ENCODE measurements around the gene AP2A1.

DNA sequence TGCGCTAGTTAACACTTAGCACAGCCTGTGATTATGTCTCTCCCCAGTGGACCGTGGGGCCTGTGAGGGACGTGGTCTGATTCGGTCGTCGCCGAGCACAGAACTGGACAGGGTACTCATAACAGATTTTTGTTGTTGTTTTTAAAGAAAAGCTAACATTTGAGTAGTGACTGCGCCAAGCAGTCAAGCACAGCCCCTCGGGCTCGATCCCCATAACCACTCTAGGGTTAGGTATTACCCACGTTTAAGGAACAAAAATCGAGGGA is 83.4 kb downstream of the AP2A1 start:
- TF ChIP-seq, protein P1, sequence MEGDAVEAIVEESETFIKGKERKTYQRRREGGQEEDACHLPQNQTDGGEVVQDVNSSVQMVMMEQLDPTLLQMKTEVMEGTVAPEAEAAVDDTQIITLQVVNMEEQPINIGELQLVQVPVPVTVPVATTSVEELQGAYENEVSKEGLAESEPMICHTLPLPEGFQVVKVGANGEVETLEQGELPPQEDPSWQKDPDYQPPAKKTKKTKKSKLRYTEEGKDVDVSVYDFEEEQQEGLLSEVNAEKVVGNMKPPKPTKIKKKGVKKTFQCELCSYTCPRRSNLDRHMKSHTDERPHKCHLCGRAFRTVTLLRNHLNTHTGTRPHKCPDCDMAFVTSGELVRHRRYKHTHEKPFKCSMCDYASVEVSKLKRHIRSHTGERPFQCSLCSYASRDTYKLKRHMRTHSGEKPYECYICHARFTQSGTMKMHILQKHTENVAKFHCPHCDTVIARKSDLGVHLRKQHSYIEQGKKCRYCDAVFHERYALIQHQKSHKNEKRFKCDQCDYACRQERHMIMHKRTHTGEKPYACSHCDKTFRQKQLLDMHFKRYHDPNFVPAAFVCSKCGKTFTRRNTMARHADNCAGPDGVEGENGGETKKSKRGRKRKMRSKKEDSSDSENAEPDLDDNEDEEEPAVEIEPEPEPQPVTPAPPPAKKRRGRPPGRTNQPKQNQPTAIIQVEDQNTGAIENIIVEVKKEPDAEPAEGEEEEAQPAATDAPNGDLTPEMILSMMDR (IDR thresholded peaks at IDR 0.05): no peak
- TF ChIP-seq ZFX (IDR thresholded peaks at IDR 0.05; ENCODE audit: borderline replicate concordance): no peak
